GM18526 (cell line): ENCODE data around the gene SLC34A3.
A peak's percentile ranks its signal among the peaks of the same experiment; 100 is the strongest.

ENCODE experiments used
- POLR2A ChIP-seq: IDR thresholded peaks from 3 replicates; pipeline ENCODE4 v1.6.1; 2011; ENCODE audit not compliant: insufficient read length; ENCODE audit errors: extremely low read depth

The SLC34A3 gene

DNA sequence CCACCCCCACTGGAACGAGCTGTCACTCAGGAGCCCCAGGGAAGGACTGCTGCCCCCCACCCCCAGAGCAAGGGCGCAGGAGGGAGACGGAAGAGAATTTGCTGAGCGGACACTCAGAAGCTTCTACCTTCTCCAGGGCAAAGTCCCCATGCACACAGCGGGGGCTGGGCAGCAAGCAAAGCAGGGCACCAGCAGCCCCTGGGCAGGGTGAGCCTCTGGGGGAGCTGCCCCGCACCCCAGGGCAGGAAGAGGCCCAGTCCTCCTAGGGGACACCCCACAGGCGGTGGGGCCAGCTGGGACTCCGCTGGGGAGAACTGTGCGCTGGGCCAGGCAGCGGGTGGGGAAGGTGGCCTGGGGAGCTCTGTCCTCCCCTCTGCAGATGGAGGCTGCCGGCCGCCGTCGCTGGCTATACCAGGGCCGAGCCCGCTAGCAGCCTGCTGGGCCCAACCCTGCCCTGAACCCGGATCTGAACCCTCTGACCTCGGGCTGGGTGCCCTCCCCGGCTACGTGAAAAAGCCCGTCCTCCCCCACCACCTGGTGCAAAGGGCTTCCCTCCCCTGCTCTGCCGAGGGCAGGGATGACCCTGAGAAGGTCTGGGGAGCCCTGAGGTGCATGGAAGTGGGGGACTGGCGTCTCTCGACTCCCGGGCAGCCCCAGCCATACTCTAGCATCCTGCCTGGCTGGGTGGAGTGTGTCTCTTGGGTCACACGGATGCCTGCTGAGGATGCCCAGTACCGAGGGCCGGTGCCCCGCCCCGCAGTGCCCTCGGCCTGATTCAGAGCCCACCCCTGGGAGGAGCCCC, 597 bp upstream of the SLC34A3 start:
- TF ChIP-seq POLR2A, result no peak

DNA sequence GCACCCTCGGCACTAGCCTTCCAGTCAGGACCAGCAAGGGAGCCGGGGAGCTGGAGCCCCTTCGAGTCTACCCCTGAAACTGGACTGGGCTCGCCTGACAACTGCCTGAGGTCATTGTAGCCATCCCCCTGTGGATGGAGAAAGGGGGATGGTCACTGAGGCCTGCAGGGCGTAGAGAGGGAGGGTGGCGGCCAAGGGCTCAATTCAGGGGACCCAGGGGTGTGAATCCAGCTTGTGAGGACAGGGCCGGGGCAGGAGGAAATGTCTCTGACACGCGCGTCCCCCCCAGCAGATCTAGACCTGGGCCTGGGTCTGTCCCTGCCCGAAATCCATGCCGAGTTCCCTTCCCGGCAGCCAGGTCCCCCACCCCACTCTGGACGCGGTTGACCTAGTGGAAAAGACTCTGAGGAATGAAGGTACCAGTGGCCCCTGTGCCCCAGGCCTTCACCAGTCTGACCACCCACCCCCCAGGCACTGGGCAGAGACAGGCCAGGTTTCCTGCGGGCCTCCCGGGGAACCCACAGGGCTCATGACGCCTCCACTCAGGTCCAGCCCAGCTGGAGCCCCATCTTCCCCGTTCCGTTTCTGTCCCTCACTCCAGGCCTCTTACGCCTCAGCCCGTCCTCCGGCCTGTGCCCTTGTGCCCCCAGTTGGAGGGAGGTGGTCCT, 805 bp downstream of the SLC34A3 start:
- TF ChIP-seq POLR2A, result no peak

DNA sequence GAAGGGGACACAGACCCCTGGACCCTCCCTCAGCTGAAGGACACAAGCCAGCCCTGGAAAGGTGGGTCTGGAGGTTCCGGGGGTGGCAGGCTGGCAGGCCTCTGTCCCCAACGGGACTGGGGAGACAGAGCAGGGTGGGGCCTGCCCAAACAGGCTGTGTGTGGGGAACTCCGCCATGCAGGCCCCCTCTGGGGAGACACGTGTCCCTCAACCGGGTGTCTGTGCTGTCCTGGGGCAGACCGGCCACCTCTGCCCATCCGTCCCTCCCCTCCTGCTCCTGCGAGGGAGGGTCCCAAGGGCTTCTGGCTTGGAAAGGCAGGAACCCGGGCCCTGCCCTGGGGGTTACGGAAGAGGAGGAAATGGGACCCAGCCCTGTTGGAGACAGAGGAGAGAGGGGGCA, 1.4 kb downstream of the SLC34A3 start:
- no peak for TF ChIP-seq POLR2A

DNA sequence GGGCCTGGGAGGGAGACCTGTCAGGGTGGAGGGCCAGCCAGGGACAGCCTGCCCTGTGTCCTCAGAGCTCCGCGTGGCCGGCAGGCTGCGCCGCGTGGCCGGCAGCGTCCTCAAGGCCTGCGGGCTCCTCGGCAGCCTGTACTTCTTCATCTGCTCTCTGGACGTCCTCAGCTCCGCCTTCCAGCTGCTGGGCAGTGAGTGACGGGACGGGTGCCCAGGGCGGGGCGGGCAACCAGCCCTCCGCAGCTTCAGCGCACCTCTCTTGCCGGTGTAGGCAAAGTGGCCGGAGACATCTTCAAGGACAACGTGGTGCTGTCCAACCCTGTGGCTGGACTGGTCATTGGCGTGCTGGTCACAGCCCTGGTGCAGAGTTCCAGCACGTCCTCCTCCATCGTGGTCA, 1.8 kb downstream of the SLC34A3 start:
- TF ChIP-seq POLR2A, result no peak

DNA sequence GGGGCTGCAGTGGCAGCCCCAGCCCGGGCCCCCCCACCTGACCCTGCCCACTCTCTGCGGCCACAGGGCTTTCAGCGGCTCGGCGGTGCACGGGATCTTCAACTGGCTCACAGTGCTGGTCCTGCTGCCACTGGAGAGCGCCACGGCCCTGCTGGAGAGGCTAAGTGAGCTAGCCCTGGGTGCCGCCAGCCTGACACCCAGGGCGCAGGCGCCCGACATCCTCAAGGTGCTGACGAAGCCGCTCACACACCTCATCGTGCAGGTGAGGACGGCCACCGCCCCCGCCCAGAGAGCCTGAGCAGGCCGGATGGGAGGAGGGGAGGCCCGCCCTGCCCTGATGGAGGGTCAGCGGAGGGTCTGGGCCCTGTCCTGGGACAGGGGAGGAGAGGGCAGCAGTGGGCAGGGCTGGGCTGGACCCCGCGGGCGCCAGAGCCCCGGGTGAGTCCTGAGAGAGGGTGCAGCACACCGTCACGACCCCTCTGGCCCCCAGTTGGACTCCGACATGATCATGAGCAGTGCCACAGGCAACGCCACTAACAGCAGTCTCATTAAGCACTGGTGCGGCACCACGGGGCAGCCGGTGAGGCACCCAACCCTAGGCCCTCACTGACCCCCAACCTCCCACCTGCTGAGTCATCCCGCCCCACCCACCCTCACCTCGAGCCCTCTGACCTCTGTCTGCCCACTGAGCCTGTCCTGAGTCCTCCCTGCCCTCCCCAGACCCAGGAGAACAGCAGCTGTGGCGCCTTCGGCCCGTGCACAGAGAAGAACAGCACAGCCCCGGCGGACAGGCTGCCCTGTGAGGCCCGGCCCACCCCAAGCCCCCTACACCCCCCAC, 2.7 kb downstream of the SLC34A3 start:
- no peak for TF ChIP-seq POLR2A

DNA sequence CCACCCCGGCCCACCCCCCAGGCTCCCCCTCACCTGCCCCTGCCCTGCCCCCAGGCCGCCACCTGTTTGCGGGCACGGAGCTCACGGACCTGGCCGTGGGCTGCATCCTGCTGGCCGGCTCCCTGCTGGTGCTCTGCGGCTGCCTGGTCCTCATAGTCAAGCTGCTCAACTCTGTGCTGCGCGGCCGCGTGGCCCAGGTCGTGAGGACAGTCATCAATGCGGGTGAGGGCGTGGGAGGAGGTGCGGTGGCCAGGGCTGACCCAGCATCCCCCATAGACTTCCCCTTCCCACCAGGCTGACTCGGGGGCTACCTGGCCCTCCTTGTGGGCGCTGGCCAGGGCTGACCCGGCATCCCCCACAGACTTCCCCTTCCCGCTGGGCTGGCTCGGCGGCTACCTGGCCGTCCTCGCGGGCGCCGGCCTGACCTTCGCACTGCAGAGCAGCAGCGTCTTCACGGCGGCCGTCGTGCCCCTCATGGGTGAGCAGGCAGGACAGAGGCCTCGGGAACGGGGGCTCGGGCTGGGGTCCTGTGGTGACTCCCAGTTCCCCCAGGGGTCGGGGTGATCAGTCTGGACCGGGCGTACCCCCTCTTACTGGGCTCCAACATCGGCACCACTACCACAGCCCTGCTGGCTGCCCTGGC, 3.5 kb downstream of the SLC34A3 start:
- TF ChIP-seq POLR2A, result no peak

DNA sequence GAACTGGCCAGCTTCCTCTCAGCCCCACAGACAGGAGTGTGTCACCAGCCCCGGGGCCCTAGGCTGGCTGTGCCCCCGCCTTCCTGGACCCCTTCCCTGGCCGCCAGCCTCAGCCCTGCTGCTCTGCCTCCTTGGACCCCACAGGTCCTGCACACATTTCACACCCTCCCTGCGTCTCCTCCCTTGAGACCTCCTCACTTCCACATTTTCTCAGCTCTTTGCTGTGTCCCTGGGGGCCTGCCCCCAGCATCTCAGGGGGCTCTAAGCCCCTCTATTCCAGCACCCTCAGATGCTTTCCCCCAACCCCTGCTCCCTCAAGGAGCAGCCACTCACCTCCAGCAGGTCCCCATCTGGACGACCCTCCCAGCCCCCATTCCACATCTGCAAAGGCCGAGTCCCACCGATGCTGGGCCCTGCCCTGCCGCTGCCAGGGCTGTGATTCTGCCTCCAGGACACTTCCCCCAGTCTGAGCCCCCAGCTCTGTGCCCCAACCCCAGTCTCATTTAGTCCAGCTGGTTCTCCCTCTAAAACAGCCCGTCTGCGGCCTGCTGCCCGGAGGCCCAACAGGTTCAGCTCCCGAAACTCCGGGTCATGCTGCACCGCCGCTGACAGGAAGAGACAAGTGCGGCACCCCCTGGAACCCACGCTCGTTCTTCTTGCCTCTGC, 4.2 kb downstream of the SLC34A3 start:
- TF ChIP-seq POLR2A, result no peak

DNA sequence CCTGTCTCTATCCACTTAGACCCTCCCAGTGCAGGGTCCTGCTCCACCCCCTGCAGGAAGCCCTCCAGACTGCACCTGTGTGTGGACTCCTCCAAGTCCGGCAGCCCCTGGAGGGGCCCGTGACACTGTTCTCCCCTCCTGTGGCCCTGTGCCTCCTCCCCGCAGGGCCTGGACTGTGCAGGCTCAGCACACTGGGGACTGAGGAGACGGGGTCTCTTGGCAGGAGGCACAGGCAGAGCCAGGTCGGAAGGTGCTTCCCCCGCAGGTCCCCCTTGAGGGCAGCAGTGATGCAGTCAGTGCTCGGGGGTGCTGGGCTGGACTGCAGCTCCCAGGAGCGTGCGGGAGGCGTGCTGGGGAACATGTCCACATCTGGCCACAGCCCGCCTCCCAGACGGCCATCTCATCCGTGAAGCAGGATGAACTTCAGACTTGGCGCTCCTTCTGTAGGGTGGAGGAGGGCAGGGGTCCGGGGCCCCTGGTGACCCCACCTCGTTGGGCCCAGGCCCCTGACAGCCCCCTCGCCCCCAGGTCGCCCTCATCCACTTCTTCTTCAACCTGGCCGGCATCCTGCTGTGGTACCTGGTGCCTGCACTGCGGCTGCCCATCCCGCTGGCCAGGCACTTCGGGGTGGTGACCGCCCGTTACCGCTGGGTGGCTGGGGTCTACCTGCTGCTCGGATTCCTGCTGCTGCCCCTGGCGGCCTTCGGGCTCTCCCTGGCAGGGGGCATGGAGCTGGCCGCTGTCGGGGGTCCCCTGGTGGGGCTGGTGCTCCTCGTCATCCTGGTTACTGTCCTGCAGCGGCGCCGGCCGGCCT, 4.9 kb downstream of the SLC34A3 start:
- TF ChIP-seq POLR2A, result no peak

DNA sequence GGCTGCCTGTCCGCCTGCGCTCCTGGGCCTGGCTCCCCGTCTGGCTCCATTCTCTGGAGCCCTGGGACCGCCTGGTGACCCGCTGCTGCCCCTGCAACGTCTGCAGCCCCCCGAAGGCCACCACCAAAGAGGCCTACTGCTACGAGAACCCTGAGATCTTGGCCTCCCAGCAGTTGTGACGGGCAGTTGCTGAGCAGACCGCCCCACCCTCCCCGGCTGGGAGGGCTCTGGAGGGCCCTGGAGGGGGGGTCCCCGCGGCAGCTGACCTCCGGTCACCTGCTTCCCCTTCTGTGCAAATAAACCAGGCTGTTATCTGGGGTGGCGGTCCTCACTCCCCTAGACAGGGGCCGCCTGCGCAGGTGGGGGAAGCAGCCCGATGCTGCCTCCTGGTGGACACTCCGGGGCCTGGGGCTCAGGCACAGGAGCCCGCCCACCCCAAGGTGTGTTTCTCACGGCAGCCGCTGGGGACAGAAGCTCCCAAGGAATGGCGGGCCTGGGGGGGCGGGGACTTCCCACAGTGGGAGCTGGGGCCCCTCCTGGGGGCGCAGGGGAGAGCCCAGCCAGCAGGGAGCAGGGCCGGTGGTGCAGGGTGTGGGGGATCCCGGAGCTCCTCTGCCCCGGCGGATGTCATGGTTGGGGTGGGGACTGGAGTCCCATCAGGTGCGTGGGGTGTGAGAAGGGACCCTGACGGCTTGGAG, 5.7 kb downstream of the SLC34A3 start:
- TF ChIP-seq POLR2A, result peak; percentile 29

DNA sequence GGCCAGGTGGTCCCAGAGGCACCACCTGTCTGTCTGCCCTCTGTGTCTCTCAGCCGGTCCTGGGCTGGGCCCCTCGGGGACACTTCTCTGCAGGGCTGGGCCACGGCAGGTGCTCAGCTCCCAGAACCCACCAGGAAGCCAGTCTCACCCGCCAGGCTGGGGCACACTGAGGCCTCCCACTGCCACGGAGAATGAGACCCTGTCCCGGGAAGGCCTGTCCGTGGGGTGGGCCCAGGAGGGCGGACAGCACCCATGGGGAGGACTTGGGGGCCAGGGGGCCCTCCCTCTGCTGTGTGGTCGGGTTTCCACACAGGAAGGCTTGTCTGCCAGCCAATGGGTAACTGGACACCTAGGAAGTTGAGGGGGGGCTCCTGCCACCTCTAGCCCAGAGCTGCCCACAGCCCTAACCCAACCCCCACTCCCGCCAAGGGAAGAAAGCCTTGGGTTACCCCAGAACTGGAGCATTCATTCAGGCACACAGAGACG, 6.3 kb downstream of the SLC34A3 start:
- TF ChIP-seq POLR2A, result no peak

DNA sequence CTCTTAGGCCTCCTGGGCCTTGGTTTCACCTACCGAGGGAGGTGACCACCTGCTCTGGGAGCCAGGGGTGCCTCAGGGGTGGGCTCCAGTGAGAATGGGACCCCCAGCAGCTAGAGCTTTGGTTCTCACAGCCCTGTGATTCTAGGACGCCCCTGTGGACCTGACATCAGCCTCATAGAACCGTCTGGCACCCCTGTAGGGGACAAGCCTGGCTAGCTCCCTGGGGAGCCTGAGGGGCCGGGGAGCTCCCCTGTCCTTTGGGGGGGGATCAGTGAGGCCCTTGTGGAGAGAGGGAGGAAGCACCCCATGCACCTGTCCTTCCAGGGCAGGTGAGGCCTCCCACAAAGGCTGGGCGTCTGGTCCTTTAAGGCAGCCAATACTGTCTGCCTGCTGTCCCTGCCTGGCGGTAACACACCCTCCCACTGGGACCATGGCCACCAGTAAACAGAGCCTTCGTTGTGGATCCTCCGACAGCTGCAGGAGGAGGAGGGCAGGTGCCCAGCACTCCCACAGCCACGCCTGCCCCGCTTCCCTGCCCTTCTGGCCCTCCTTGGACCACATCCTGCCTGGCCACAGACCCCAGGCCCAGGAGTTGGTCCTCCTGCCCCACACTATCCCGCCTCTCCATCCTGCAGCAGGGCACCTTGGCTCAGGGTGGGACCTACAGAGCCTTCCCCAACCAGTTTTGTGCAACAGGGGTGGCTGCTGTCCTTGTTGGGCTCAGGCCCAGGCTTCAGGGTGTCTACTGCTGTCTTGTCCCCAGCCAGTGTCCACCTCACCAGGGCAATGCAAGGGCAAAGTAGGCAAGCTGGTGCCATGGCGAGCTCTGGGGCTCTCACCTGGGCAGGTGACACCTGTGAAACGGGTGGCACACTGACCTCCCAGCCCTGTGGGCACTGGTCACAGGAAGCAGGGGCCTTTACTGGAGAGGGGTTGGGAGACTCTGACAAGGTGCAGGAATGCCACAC, 7.3 kb downstream of the SLC34A3 start:
- TF ChIP-seq POLR2A, result no peak

DNA sequence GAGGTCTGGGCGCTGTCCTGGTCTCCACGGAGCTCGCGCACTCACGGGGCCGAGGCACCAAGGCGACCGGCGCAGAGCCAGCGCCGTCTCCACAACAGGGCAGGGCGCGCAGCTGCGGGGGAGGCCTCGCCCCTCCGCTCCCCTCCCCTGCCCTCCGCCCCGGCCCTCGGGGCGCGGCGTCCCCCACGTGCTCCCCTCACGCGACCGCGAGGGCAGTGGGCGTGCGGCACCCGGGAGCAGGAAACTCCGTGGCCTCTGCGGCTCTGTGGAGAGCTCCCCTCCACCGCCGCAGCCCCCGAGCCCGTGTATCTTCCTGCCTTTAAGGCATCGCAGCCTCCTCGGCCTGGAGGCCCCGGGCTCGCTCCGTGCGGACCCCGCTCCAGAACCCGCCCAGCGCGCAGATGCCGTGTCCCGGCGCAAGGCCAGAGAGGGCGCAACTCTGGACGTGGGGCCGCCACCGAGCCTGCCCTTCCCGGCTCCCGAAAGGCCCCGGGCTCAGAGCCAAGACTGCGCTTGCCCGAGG, 9.7 kb downstream of the SLC34A3 start:
- TF ChIP-seq POLR2A, result peak; percentile 69
